Eye (tissue), 1 donor: ENCODE data around the gene PIK3CA.

Source experiments
- DNase-seq: peaks from one replicate; pipeline ENCODE4 v3.0.0-alpha.2; 2015

Gene PIK3CA

GRCh38 chr3:179158336-179159039, 10.3 kb downstream of the PIK3CA start:
- no peak for DNase-seq

GRCh38 chr3:179163503-179163902, 15.3 kb downstream of the PIK3CA start:
- no peak for DNase-seq

- no peak for DNase-seq
Observed at GRCh38 chr3:179164857-179165256, 16.7 kb downstream of the PIK3CA start.

GRCh38 chr3:179166561-179167201, 18.5 kb downstream of the PIK3CA start:
- no peak for DNase-seq

DNA sequence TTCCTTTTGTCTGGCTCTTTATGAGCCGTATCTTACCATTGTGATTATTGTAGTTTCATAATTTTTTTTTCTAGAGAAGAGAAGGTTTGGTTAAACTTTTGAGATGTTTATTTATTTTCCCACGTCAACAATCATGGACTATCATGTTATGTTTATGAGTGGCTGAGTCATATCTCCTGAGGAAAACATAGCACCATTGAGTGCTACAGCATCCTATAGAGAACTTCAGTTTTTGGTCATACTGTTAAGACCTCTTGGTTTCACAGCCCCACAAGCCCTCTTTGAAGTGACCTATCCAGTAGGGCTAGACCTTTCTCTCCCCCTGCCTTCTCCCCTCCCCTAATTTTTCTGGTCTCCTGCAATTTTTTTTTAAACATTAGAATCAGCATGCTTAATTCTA, 20.8 kb downstream of the PIK3CA start:
- no peak for DNase-seq

DNA sequence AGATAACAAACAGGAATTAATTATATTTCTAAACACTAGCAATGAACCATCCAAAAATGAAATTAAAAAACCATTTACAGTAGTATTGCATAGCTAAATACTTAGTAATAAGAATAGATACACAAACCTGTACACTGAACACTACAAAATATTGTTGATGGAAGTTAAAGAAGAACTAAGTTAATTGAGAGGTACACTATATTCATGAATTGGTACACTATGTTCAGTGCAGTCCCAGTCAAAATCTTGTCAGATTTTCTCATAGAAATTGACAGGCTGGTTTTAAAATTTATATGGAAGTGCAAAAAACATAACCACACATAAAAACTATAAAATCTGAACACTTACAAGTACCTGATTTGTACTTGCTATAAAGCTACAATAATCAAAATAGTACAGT, 24.4 kb downstream of the PIK3CA start:
- no peak for DNase-seq

DNA sequence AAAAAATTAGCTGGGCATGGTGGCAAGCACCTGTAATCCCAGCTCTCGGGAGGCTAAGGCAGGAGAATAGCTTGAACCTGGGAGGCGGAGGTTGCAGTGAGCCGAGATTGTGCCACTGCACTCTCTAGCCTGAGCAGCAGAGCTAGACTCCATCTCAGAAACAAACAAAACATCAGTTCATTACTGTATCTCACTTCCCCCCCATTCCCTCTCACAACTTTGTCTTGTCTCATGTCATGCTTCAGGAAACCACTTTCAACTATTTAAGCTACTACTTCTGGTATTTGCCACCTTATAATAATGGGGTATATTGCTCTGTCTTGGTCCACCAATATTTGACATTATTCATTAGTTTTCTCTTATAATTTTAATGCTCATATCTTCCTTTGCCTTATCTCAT, 26.2 kb downstream of the PIK3CA start:
- no peak for DNase-seq

DNA sequence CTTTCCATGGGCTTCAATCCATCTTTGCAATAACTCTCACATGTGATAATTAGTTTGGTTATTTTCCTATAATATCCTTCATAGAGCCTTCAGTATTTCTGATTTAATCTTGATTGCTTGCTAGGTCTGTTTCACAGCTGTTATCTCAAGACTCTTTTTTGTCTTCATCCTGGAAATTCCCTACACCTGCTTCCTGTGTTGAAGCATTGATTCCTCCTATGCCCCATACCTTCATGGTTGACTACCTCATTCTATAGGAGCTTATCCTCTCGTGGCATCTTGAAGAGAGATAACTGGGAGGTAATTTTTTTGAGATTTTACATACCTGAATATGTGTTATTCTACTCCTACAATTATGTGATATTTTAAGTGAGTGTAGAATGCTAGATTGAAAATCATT, 26.7 kb downstream of the PIK3CA start:
- DNase-seq, result no peak

- no peak for DNase-seq
Observed at GRCh38 chr3:179175358-179175757, 27.2 kb downstream of the PIK3CA start.

DNA sequence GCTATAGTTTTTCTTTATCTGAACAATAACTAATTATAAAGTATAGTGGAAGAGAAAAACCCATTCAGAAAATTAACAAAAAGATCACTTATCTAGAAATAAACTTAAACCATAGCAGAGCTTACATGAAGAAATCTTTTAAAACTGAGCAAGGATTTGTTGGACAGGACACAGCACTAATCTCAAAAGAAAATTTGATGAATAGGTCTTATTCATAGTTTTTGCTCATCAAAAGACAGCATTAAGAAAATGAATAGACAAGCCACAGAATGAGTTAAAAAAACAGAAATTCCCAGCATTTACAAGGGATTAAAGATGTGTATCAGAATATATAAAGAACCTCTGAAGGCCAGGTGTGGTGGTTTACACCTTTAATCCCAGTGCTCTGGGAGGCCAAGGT, 29.5 kb downstream of the PIK3CA start:
- DNase-seq, result no peak

GRCh38 chr3:179179256-179179655, 31.1 kb downstream of the PIK3CA start:
- no peak for DNase-seq

- DNase-seq, result no peak
Observed at GRCh38 chr3:179179979-179180759, 32.0 kb downstream of the PIK3CA start.

GRCh38 chr3:179181021-179181472, 32.9 kb downstream of the PIK3CA start:
- DNase-seq, result no peak

- no peak for DNase-seq
Observed at GRCh38 chr3:179181993-179182551, 33.9 kb downstream of the PIK3CA start.

GRCh38 chr3:179182902-179183301, 34.7 kb downstream of the PIK3CA start:
- no peak for DNase-seq

GRCh38 chr3:179184826-179185225, 36.7 kb downstream of the PIK3CA start:
- DNase-seq, result no peak

DNA sequence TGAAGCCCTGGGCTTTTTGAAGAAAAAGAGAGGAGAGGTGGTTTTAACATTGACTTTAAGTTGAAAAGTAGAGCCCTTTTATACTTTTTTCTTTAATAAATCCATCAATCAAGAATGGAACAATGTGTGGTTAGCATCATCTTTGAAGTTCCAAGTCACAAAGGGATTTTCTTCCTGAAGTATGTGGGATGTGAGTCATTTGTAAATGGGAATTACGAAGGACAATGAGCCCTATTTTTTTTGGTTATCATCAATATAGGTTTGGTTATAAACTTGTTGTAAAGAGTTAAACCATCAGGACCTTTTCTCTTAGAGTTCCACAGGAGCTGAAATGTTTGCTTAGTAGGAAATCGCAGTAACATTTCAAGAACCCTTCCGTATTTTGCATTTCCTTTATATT, 38.3 kb downstream of the PIK3CA start:
- no peak for DNase-seq

DNA sequence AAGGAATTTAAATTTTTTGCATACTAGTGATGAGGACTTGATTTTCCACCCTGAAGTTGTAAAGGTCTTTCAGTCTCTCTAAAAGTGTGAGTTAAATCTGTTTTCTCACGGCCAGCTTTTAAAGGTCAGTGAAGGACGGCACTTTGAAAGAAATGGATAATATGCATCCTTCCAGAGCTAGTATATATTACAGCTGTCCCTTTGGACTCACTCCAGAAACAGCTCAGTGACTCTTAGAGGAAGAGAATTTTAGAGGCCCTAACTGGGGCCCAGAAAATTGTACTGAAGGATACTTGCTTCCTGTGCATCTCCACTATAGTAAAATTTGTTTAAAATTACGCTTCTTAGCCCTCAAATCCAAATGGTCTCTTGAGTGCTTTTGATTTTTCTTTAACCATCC, 41.6 kb downstream of the PIK3CA start:
- DNase-seq, result peak; percentile 67

- no peak for DNase-seq
Observed at GRCh38 chr3:179190581-179190980, 42.4 kb downstream of the PIK3CA start.

- DNase-seq, result no peak
Observed at GRCh38 chr3:179192542-179192941, 44.4 kb downstream of the PIK3CA start.

DNA sequence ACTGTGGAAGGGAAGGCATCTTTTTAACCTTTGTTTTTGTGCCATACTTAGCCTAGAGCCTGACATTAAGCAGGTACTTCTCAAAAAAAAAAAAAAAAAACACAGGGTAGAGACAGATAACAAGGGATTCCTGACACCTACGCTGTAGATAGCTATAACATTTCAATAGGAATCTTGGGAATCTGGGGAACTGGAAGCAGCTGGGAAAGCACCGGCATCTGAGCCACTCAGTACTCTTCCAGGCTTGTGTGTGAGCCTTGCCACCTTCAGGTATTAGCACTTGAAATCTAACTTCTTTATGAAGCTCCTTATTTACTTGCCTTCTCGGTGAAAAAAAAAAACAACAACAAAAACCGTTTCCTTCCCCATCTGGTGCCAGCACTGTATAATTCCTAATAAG, 46.8 kb downstream of the PIK3CA start:
- DNase-seq, result no peak

GRCh38 chr3:179196098-179196497, 47.9 kb downstream of the PIK3CA start:
- no peak for DNase-seq

DNA sequence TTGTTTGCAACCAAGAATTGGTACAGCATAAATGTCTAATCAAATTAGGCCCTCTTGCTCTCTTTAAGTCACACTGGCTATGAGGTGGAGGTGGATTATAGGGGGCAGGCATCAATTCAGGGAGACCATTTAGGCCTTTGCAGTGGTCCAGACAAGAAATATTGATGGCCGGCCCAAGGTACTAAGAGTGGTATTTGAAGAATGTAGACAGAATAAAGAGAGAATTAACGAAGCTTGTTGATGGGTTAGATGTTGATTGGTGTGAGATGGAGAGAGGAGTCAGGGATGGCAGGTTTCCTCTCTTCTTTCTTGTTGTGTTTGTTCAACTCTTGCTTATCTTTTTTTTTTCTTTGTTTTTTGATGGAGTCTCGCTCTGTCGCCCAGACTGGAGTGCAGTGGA, 48.5 kb downstream of the PIK3CA start:
- DNase-seq, result no peak

- DNase-seq, result no peak
Observed at GRCh38 chr3:179200790-179201189, 52.6 kb downstream of the PIK3CA start.
